Iris pigment epithelial cell (primary cell): ENCODE results near the gene OSBPL9.
A peak's percentile ranks its signal among the peaks of the same experiment; 100 is the strongest.
"Not testable (repeated sequence)": the region's sequence is repeated elsewhere in the genome, so short reads cannot be mapped to it uniquely, and the experiment has no call there.

ENCODE experiments used
- DNase-seq: peaks from one replicate; pipeline ENCODE4 v3.0.0-alpha.2; 2011; ENCODE audit warnings: low read depth

OSBPL9 gene

DNA sequence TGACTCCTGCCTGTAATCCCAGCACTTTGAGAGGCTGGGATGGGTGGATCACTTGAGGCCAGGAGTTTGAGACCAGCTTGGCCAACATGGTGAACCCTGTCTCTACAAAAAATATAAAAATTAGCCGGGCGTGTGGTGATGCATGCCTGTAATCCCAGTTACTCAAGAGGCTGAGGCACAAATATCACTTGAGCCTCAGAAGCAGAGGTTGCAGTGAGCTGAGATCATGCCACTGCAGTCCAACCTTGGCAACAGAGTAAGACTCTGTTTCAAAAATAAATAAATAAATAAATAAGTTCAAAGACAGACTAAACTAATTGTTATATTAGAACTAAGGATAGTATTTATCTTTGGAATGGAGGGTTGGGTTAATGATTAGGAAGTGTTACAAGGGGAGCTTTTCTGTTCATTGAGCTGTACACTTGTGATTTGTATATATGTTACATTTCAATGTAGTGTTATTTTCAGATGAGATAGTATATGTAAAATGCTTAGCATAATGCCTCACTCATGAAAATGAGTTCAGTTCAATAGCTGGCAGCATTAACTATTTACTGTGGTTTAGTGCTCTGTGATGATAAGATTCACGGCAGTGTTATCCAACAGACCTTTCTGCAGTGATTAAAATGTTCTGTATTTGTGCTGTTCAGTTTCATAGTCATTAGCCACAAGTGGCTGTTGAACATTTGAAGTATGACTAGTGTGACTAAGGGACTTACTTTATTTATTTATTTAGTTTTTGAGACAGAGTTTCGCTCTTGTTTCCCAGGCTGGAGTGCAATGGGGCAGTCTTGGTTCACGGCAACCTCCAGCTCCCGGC is 47.7 kb downstream of the OSBPL9 start:
- peak; percentile 71 for DNase-seq

DNA sequence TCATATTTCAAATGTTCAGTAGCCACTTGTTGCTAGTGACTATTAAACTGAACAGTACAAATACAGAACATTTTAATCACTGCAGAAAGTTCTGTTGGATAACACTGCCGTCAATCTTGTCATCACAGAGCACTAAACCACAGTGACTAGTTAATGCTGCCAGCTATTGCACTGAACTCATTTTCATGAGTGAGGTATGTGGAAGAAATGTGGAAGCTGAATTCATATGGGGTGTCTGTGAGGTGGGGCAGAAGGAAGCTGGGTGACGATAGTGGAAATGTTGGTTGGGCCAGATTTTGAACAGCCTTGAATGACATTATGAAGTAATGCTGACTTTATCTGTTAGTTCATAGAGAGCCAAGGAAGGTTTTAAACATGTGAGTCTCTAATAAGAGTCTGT is 49.6 kb downstream of the OSBPL9 start:
- DNase-seq = peak; percentile 93

DNA sequence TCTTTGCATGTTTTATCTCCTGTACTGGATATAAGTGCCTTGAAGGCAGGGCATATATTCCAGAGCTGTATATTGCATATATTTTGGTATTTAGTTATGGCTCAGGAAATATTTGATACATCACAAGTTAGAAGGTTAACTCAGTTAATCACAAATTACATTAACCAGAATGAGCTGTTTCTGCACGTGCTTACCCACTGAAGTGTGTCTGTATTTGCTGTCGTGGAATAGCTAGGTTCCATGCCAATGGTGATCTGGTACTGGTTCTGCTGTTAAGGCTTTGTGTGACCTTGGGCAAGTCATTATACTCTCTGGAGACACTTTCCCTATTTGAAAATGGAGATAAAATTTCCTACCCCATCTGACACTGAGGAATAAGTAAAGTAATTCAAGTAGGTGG is 50.7 kb downstream of the OSBPL9 start:
- no peak for DNase-seq

DNA sequence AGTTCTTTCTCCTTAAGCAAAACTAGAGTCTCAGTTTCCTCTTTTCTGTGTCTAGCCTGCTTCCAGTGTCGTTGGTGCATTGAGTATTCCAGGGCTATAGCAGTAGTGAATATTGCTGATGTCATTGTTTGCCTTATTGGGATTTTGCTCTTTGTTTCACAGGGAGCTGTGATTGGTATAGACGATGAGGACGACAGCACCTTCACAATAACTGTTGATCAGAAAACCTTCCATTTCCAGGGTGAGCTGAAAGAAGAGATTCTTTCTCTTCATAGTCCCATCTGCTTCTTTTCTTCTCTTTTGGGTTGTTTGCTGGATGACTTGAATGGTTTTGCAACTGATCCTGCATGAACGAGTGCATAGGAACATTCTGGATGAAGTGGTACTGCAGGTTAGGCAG is 52.4 kb downstream of the OSBPL9 start:
- no peak for DNase-seq

DNA sequence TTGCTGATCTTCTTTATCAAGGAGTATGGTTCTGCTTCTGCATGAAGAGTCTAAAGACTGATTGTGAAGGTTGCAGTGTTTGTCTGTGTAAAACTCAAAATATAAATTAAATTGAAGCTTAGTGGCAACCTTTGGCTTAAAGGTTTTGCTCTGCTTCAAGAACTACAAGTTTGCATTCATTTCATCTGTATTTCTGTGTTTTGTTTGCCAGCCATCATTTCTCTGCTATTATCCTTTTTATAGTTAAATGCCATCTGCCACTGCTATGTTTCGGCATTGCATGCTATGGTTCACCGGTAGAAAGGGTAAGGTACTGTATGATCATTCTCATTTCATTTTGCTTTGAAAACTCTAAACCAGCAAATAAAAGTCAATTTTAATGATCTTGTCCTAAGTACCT is 52.9 kb downstream of the OSBPL9 start:
- no peak for DNase-seq

DNA sequence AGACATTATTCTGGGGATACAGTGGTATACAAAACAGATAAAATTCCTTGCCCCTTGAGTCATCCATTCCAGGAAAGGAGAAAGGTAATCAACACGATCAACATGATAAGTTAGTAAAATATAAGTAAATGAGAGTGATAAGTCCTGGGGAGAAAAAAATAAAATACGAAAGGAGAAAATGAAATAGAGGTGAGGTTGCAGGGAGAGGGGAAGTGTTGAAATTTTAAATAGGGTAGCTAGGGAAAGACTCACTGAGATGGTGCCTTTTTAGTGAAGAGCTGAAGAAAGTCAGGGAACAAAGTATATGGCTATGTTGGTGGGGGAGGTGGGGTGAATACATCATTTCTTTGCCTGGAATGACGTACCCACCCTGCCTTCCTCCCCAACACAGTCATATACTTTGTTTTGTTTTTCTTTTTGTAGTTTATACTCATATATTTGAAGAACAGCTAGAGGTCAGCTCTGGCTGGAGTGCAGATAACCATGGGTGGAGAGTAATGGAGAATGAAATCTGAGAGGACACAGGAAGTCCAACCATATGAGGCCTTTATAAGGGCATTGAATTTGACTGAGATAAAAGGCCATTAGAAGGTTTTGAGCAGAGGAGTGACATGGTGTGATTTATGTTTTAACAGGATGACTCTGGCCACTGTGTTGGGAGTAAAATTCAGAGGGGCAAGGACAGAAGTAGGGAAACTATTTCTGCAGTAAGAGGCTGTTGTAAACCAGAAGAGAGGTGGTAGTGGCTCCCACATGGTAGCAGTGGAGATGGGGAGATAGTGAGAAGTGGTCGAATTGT is 54.8 kb downstream of the OSBPL9 start:
- peak; percentile 92 for DNase-seq

DNA sequence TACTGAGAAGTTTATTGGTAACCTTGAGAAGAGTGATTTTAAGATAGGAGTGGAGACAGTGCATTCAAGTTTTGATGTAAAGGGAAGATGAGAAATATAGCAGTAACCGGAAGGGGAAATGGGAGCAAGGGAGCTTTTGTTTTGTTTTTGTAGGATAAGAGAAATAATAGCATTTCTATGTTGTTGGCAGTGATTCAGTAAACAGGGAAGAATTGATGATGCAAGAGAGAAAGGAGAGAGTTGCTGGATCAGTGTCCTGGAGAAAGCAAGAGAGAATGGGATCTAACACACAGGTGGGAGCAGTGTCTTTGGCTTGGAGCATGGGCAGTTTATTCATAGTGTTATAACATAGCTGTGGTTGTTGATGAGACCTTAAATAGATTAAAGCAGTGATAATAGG is 56.4 kb downstream of the OSBPL9 start:
- DNase-seq = no peak

DNA sequence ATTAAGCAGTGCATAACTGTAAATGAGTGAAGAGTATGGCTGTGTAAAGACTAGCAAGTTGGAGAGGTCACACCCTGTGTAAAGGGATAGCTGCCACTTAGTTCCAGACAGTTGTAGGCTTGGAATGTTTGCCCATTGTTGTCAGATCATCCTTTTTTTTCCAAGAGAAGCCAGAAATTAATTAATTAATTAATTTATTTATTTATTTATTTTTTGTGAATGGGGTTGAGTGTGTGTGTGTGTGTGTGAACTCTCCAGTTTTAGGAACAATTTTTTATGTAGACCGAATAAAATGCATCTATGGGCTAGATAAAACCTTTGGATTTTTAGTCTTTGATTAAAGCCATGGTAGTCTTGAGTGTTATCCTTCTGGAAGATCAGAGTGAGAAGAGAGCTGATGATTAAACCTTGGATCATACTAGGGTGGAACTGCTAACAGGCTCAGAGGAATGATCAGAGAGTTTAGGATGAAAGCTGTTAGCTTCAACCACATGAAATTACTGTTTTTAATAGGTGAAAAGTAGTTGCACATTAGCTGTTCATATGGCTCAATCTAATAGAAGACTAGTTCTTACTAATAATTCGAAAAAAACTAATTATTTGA is 58.4 kb downstream of the OSBPL9 start:
- no peak for DNase-seq

DNA sequence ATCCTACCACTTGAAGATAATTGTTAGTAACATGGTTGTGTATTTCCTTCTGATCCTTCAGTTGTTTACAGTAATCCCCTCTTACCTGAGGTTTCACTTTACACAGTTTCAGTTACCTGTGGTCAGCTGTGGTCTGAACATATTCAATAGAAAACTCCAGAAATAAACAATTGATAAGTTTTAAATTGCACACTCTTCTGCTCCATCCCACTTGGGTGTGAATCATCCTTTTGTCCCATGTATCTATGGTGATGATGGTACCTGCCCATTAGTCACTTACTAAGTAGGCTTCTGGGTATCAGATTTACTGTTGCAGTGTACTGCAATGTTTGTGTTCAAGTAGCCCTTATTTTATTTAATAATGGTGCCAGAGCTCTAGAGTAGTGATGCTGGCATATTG is 62.5 kb downstream of the OSBPL9 start:
- DNase-seq = peak; percentile 65

DNA sequence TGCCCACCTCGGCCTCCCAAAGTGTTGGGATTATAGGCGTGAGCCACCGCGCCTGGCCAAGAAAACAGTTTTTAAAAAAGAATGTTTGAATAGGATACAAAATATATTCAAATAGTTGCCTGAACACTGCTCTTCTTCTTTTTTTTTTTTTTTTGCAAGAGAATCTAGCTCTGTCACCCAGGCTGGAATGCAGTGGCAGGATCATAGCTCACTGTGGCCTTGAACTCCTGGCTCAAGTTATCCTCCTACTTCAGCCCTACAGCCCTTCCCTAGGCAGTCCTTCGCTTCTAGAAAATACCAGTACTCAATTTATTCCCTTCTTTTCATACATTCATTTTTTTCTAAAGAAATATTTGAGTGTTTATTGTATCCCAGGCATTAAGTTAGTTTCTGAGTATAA is 67.9 kb downstream of the OSBPL9 start:
- DNase-seq = no peak

DNA sequence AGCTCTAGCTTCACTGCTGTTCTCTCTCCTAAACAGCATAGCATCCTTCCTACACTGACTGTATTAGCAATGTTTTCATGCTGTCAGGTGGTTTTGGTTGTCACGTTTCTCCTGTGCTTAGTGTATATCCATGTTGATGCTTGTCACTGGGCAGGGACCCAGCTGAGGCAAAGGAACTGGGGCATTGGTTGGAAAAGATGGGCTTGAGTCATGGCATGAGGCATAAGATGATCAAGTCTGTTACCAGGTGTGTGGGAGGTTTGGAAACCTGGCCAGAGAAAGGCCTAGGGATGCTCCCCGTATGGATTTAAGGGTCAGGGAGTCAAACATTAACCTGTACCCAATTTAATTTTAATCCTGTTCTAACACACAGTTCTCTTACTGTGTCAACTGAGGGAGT is 69.6 kb downstream of the OSBPL9 start:
- DNase-seq = peak; percentile 9

DNA sequence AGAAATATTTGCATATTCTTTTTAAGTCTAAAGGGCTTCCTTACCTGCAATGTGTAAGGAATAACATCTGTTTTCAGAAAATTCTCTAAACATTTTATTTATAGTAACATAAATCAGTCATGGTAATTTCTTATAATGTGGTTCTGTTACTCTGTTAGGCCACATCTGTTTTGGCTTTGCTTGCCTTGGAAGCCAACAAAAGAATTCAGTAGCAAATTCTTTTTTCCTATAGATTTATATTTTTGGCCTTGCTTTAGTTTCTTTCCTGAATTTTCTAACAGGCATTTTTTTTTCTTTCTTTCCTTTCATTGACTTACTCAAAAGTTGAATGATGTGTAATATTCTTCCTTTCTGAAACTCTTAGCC is 72.2 kb downstream of the OSBPL9 start:
- no peak for DNase-seq

DNA sequence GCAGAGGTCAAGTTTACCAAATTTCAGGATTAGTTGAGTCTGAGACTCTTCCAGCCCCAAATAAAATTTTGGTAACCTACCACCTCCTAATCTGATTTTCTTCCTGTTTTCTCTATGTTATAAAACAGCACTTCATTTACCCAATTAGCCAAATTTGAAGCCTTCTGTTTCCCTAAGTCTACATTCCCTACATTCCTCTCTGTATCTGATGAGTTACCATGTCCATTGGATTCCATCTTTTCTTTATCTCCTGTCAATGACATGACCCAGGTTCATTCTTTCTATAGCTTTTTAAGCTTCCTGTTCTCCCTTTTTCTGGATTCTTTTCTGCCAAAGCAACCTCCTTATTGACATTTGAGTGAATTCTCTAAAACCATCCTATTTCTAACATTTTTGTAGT is 72.8 kb downstream of the OSBPL9 start:
- no peak for DNase-seq

DNA sequence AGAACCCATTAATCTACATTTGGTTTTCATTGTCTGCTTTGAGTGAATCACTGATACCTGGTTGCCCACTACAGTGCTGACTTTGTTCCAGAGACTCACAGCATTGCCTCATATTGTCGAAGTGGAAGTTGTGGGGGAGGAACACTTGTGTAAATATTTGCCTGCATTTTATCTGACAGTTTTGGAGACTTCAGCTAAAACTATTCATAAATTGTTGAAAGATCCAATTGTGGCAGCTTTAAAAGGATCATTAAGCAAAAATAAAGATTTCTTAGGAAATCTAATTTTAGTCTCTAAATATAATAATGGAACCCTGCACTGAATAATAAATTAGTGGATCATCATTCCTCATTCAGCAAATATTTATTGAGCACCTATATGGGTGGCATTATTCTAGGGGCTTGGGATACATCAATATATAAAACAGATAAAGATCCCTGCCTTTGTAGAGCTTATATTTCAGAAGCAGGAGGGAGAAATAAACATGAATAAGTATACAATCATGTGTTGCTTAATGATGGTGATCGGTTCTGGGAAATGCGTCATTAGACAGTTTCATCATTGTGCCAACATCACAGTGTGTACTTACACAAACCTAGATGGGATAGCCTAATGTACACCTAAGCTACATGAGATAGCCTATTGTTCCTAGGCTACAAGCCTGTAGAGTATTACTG is 73.5 kb downstream of the OSBPL9 start:
- DNase-seq = peak; percentile 95

DNA sequence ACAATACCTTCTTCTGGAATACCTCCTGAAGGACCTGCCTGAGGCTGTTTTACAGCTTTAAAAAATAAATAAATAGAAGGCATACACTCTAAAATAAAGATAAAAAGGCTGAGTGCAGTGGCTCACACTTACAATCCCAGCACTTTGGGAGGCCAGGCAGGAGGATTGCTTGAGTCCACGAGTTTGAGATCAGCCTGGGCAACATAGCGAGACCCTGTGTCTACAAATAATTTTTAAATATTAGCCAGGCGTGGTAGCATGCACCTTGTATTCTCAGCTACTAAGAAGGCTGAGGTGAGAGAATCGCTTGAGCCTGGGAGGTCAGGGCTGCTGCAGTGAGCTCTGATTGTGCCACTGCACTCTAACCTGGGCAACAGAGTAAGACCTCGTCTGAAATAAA is 75.0 kb downstream of the OSBPL9 start:
- DNase-seq = no peak

DNA sequence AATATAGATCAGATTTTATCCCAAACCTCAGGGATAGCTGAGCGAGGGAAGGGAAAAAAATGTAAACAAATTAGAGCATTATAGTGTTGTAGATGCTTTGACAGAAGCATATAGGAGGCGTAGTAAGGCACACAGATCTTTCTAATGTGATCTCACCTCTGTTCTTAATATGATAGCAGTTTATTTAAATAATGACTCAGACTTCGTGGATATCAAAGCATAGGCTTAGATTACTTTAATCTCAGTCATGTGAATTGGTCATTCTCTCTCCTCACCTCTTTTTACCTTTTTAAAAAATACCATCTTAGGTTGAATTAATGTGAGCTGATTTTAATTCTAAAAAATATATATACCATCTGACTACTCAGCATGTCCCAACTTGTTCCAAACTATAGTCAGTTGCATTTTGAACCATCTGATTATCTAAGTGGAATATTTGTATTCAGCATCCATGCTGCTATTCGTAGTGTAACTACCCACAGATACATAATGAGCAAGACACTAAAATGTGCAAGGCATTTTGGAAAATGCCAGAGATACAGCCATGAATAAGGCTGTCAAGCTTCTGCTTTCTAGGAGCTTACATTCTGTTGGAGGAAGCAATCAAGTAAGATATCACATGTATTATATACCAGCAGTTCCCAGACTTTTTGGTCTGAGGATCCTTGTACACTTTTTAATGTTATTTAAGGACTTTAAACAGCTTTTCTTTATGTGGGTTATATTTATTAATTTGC is 76.7 kb downstream of the OSBPL9 start:
- peak; percentile 41 for DNase-seq

DNA sequence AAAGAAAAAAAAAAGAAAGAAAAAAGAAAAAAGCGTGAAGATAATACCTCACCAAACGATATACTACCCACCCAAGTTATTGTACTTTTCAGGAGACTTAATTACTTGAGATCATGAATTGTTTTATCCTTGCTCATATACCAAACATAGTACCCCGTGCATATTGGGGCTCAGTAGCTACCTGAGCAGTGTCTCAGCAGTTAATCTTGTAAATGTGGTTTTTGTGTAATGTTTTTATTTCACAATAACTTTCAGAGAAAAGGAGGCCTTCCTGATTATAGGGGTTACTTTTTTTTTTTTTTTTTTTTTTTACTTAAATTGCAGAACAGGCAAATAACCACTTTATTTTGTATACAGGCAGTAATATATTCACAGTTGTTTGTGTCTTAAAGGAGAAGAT is 80.3 kb downstream of the OSBPL9 start:
- DNase-seq = peak; percentile 69

DNA sequence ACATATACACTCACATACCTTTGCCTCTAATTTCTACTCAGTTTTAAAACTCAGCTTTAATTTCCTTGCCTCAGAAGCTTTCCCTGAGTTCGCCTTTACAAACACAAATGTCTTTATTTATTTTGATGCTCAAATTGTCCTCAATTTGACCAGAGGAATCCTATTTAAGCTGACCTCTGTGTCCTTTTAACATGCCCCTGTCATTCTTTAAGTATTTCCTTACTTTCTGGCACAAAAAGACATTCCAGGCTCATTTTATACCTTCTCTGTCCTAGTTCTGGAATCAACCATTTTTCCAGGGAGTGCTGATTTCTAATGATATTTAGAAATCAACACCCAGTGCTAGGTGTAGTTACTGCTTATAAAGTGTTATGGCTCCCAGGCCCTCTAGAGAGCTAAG is 82.5 kb downstream of the OSBPL9 start:
- DNase-seq = no peak

DNA sequence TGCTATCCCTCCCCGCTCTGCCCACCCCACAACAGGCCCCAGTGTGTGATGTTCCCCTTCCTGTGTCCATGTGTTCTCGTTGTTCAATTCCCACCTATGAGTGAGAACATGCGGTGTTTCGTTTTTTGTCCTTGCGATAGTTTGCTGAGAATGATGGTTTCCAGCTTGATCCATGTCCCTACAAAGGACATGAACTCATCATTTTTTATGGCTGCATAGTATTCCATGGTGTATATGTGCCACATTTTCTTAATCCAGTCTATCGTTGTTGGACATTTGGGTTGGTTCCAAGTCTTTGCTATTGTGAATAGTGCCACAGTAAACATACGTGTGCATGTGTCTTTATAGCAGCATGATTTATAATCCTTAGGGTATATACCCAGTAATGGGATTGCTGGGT is 84.9 kb downstream of the OSBPL9 start:
- not testable (repeated sequence) for DNase-seq

DNA sequence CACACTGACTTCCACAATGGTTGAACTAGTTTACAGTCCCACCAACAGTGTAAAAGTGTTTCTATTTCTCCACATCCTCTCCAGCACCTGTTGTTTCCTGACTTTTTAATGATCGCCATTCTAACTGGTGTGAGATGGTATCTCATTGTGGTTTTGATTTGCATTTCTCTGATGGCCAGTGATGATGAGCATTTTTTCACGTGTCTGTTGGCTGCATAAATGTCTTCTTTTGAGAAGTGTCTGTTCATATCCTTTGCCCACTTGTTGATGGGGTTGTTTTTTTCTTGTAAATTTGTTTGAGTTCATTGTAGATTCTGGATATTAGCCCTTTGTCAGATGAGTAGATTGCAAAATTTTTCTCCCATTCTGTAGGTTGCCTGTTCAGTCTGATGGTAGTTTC is 85.3 kb downstream of the OSBPL9 start:
- not testable (repeated sequence) for DNase-seq

DNA sequence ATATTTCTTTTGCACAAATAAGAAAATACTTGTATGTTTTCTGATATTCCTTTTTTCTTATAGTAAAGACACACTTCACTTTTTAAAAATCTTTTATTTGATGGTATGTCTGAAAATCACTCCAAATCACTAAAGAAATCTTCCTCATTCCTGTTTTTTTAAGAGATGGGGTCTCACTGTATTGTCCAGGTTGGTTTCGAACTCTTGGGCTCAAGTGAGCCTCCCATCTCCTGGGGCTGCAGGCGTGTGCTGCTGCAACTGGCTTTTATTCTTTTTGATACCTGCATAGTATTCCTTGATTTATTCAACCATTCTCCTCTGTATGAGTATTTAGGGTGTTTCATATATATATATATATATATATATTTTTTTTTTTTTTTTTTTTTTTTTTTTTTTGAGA is 88.1 kb downstream of the OSBPL9 start:
- no peak for DNase-seq
